ENCODE data around the gene TUBB8B.
"Not testable (repeated sequence)": the region's sequence is repeated elsewhere in the genome, so short reads cannot be mapped to it uniquely, and the experiment has no call there.

The TUBB8B gene

DNA sequence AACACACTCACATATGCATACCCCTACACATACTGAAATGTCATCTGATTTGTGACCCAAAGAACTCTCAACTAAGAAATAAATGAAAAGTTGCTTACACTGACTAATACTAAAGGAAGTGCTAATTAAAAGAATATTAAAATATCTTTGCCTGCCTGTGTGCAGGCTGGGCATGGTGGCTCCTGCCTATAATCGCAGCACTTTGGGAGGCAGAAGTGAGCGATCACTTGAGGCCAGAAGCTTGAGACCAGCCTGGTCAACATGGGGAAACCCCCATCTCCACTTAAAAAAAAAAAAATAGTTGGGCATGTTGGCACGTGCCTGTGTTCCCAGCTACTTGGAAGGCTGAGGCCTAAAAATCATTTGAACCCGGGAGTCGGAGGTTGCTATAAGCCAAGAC lies 14.9 kb upstream of the TUBB8B start:
- not testable (repeated sequence) for H3K23ac ChIP-seq (ENCODE audit: low read length in 2 of 2); H3K9me3 ChIP-seq (ENCODE audit: control insufficient read depth, low read length); H3K4me2 ChIP-seq (ENCODE audit: low read length, poor library complexity, severe bottlenecking); H2BK120ac ChIP-seq (ENCODE audit: low read depth, low read length); H3K27ac ChIP-seq (ENCODE audit: low read length, poor library complexity, severe bottlenecking); H3K18ac ChIP-seq (ENCODE audit: low read depth in 1 of 2, low read length in 2 of 2); H2BK5ac ChIP-seq (ENCODE audit: low read depth, low read length, poor library complexity, severe bottlenecking); H2AK5ac ChIP-seq (ENCODE audit: low read length, severe bottlenecking); H3K4me1 ChIP-seq (ENCODE audit: control insufficient read depth, insufficient read depth, low read depth, low read length); H3K4ac ChIP-seq (ENCODE audit: low read depth in 1 of 2, low read length in 2 of 2); H4K91ac ChIP-seq (ENCODE audit: low read length); H3K79me1 ChIP-seq (replicated peaks; ENCODE audit: low read length, poor library complexity, severe bottlenecking); H3K14ac ChIP-seq (ENCODE audit: low read length in 2 of 2); H2AFZ ChIP-seq (ENCODE audit: low read depth, low read length); DNase-seq; H3K4me3 ChIP-seq (ENCODE audit: insufficient read depth in 1 of 2, low read depth in 1 of 2, low read length in 2 of 2); H3K9ac ChIP-seq (ENCODE audit: low read length); H3K36me3 ChIP-seq (ENCODE audit: control insufficient read depth in 1 of 2, insufficient read depth in 2 of 2, low read depth in 1 of 2, low read length in 2 of 2); H2BK12ac ChIP-seq (ENCODE audit: low read length in 2 of 2); H4K8ac ChIP-seq (ENCODE audit: low read length); H2BK15ac ChIP-seq (ENCODE audit: low read depth, poor library complexity, severe bottlenecking)
- 80% methylated on average over 5 of the region's 5 CpGs for WGBS
- H3K27me3 ChIP-seq (ENCODE audit: control insufficient read depth in 1 of 2, insufficient read depth in 1 of 2, low read length in 2 of 2) = peaks cover 0 to 13% of the 10 kb centered on the region in 2 experiments

DNA sequence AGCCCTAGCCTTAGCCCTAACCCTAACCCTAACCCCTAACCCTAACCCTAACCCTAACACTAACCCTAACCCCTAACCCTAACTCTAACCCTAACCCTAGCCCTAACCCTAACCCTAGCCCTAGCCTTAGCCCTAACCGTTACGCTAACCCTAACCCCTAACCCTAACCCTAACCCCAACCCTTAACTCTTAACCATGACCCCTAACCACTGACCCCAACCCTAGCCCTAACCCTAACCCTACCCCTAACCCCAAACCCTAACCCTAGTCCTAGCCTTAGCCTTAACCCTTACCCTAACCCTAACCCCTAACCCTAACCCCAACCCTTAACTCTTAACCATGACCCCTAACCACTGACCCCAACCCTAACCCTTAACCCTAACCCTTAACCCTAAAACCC lies 14.2 kb upstream of the TUBB8B start:
- H3K23ac ChIP-seq (ENCODE audit: low read length in 2 of 2) = not testable (repeated sequence)

DNA sequence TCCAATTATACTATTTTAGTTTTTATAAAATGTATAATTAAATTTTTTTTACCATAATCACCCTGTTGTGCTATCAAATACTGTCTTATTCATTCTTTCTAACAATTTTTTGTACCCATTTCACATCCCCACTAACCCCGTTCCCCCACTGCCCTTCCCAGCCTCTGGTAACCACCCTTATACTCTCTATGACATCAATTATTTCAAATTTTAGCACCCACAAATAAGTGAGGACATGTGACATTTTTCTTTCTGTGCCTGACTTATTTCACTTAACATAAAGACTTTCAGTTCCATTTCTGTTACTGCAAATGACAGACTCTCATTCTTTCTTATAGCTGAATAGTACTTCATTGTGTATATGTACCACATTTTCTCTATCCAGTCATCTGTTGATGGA lies 5.0 kb upstream of the TUBB8B start:
- H4K91ac ChIP-seq (ENCODE audit: low read length); H2BK15ac ChIP-seq (ENCODE audit: low read depth, poor library complexity, severe bottlenecking); H3K4ac ChIP-seq (ENCODE audit: low read depth in 1 of 2, low read length in 2 of 2); H3K14ac ChIP-seq (ENCODE audit: low read length in 2 of 2); H2BK120ac ChIP-seq (ENCODE audit: low read depth, low read length); H3K27me3 ChIP-seq (ENCODE audit: control insufficient read depth in 1 of 2, insufficient read depth in 1 of 2, low read length in 2 of 2); H3K4me3 ChIP-seq (ENCODE audit: insufficient read depth in 1 of 2, low read depth in 1 of 2, low read length in 2 of 2); H3K36me3 ChIP-seq (ENCODE audit: control insufficient read depth in 1 of 2, insufficient read depth in 2 of 2, low read depth in 1 of 2, low read length in 2 of 2); H2BK12ac ChIP-seq (ENCODE audit: low read length in 2 of 2); H3K9ac ChIP-seq (ENCODE audit: low read length); H3K4me2 ChIP-seq (ENCODE audit: low read length, poor library complexity, severe bottlenecking); H3K4me1 ChIP-seq (ENCODE audit: control insufficient read depth, insufficient read depth, low read depth, low read length); H2BK5ac ChIP-seq (ENCODE audit: low read depth, low read length, poor library complexity, severe bottlenecking); H3K18ac ChIP-seq (ENCODE audit: low read depth in 1 of 2, low read length in 2 of 2); H3K79me1 ChIP-seq (replicated peaks; ENCODE audit: low read length, poor library complexity, severe bottlenecking); H3K23ac ChIP-seq (ENCODE audit: low read length in 2 of 2); H2AK5ac ChIP-seq (ENCODE audit: low read length, severe bottlenecking); H3K27ac ChIP-seq (ENCODE audit: low read length, poor library complexity, severe bottlenecking); H2AFZ ChIP-seq (ENCODE audit: low read depth, low read length); H3K9me3 ChIP-seq (ENCODE audit: control insufficient read depth, low read length); DNase-seq; H4K8ac ChIP-seq (ENCODE audit: low read length): not testable (repeated sequence)
- WGBS = 80% methylated on average over 1 of the region's 1 CpG

More for the DNA sequence above, 14.2 kb upstream of the TUBB8B start:
- H2AFZ ChIP-seq (ENCODE audit: low read depth, low read length); H4K91ac ChIP-seq (ENCODE audit: low read length); H3K9me3 ChIP-seq (ENCODE audit: control insufficient read depth, low read length); H3K4me3 ChIP-seq (ENCODE audit: insufficient read depth in 1 of 2, low read depth in 1 of 2, low read length in 2 of 2); H2AK5ac ChIP-seq (ENCODE audit: low read length, severe bottlenecking); H4K8ac ChIP-seq (ENCODE audit: low read length); H2BK5ac ChIP-seq (ENCODE audit: low read depth, low read length, poor library complexity, severe bottlenecking); H3K18ac ChIP-seq (ENCODE audit: low read depth in 1 of 2, low read length in 2 of 2); H3K14ac ChIP-seq (ENCODE audit: low read length in 2 of 2); H3K79me1 ChIP-seq (replicated peaks; ENCODE audit: low read length, poor library complexity, severe bottlenecking); H3K4me1 ChIP-seq (ENCODE audit: control insufficient read depth, insufficient read depth, low read depth, low read length); H3K4ac ChIP-seq (ENCODE audit: low read depth in 1 of 2, low read length in 2 of 2); H3K27ac ChIP-seq (ENCODE audit: low read length, poor library complexity, severe bottlenecking); H2BK120ac ChIP-seq (ENCODE audit: low read depth, low read length); H3K4me2 ChIP-seq (ENCODE audit: low read length, poor library complexity, severe bottlenecking); DNase-seq; H3K36me3 ChIP-seq (ENCODE audit: control insufficient read depth in 1 of 2, insufficient read depth in 2 of 2, low read depth in 1 of 2, low read length in 2 of 2); H3K9ac ChIP-seq (ENCODE audit: low read length): not testable (repeated sequence)
- Histone ChIP-seq H3K27me3 (ENCODE audit: control insufficient read depth in 1 of 2, insufficient read depth in 1 of 2, low read length in 2 of 2) (peaks cover 0 to 13% of the 10 kb centered on the region in 2 experiments), H2BK12ac (ENCODE audit: low read length in 2 of 2) (peak overlapping the region in 1 of 2 experiments; percentile 63), H2BK15ac (ENCODE audit: low read depth, poor library complexity, severe bottlenecking) (peak overlapping the region; percentile 62)
- WGBS = 88% methylated on average over 2 of the region's 2 CpGs

DNA sequence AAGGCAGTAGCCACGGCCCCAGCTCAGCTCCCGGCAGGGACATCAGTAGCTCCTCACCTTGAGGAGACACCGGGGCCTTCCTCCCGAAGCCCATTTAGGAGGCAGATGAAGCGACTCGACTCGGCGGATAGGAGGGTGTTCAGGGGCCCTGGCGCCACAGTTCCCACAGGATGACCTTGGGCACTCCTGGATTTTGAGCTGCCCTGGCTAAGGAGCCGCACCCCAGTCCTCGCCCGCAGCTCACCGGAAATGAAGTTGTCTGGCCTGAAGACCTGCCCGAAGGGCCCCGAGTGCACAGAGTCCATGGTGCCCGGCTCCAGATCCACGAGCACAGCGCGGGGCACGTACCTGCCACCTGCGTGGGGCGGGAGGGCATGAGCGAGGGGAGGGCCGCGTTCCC lies 719 bp downstream of the TUBB8B start:
- H2BK5ac ChIP-seq (ENCODE audit: low read depth, low read length, poor library complexity, severe bottlenecking); H3K9me3 ChIP-seq (ENCODE audit: control insufficient read depth, low read length); H4K8ac ChIP-seq (ENCODE audit: low read length); H3K23ac ChIP-seq (ENCODE audit: low read length in 2 of 2); H2BK12ac ChIP-seq (ENCODE audit: low read length in 2 of 2); H3K4me2 ChIP-seq (ENCODE audit: low read length, poor library complexity, severe bottlenecking); H3K27me3 ChIP-seq (ENCODE audit: control insufficient read depth in 1 of 2, insufficient read depth in 1 of 2, low read length in 2 of 2); H3K14ac ChIP-seq (ENCODE audit: low read length in 2 of 2); H3K9ac ChIP-seq (ENCODE audit: low read length); H3K18ac ChIP-seq (ENCODE audit: low read depth in 1 of 2, low read length in 2 of 2); H3K4me1 ChIP-seq (ENCODE audit: control insufficient read depth, insufficient read depth, low read depth, low read length); DNase-seq; H2BK15ac ChIP-seq (ENCODE audit: low read depth, poor library complexity, severe bottlenecking); H3K4ac ChIP-seq (ENCODE audit: low read depth in 1 of 2, low read length in 2 of 2); H3K4me3 ChIP-seq (ENCODE audit: insufficient read depth in 1 of 2, low read depth in 1 of 2, low read length in 2 of 2); H3K36me3 ChIP-seq (ENCODE audit: control insufficient read depth in 1 of 2, insufficient read depth in 2 of 2, low read depth in 1 of 2, low read length in 2 of 2); H2BK120ac ChIP-seq (ENCODE audit: low read depth, low read length); H3K79me1 ChIP-seq (replicated peaks; ENCODE audit: low read length, poor library complexity, severe bottlenecking); H2AFZ ChIP-seq (ENCODE audit: low read depth, low read length); H2AK5ac ChIP-seq (ENCODE audit: low read length, severe bottlenecking); H4K91ac ChIP-seq (ENCODE audit: low read length); H3K27ac ChIP-seq (ENCODE audit: low read length, poor library complexity, severe bottlenecking): not testable (repeated sequence)
- 94% methylated on average over 13 of the region's 25 CpGs for WGBS
